ENCODE measurements around the gene AFM. TPM values are rescaled to one million over a fixed set of nuclear protein-coding genes. Genes with fewer than 3 reads are reported as not detected.

AFM gene
- not detected in 5 replicates for total RNA-seq (2022; extraction: Qiagen RNA extraction; ENCODE audit: low read depth)

GRCh38 chr4:73481358-73481757 is at the start of gene AFM:
AFM (plus strand) TSS chr4:73481745; CDS start chr4:73481776, 31 bp downstream.

GRCh38 chr4:73435984-73436383 is 45.6 kb upstream of the AFM start, which contains the start of gene AFP:
AFP (plus strand) TSS chr4:73436221; CDS start chr4:73436263, 42 bp downstream.

Other genes starting within 250 kb of the AFM start
- 21.5 to 26.0 TPM (median 23.0 TPM) in 5 replicates for gene ANKRD17, start 222.9 kb upstream of the AFM start, total RNA-seq (2022; extraction: Qiagen RNA extraction; ENCODE audit: low read depth)
- gene ALB, start 77.5 kb upstream of the AFM start, total RNA-seq (2022; extraction: Qiagen RNA extraction; ENCODE audit: low read depth), result 0.06 to 5.8 TPM in 2 of 5 replicates, not detected in the others
- gene AFP, start 45.5 kb upstream of the AFM start, total RNA-seq (2022; extraction: Qiagen RNA extraction; ENCODE audit: low read depth), result 1.7 to 13.1 TPM (median 2.3 TPM) in 5 replicates
- gene RASSF6, start 138.7 kb downstream of the AFM start, total RNA-seq (2022; extraction: Qiagen RNA extraction; ENCODE audit: low read depth), result 0.54 to 1.1 TPM (median 0.90 TPM) in 5 replicates